ENCODE data around the gene BDH1.

Gene BDH1

DNA sequence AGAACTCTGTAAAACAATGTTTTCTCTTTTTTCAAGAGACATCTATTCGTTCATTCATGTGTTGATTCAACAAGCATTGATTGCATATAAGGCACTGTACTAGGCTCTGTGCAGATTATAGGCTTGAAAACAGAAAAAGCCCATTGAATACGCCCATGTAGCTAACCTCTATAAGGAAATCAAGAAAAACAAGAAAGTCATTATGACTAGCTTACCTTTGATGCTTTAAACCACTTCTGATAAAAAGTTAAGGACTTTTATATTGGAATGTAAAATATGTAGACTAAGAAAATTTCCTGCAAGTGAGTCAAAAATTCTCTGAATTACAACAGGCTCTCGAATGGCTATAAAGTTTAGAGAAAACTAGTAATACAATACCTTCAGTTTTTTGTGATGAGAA, 92.5 kb downstream of the BDH1 start:
- ChIA-PET CTCF (no interaction called here), POLR2A (no interaction called here)
- DNase-seq (ENCODE audit: extremely low spot score): no peak
- TF ChIP-seq, protein P1, sequence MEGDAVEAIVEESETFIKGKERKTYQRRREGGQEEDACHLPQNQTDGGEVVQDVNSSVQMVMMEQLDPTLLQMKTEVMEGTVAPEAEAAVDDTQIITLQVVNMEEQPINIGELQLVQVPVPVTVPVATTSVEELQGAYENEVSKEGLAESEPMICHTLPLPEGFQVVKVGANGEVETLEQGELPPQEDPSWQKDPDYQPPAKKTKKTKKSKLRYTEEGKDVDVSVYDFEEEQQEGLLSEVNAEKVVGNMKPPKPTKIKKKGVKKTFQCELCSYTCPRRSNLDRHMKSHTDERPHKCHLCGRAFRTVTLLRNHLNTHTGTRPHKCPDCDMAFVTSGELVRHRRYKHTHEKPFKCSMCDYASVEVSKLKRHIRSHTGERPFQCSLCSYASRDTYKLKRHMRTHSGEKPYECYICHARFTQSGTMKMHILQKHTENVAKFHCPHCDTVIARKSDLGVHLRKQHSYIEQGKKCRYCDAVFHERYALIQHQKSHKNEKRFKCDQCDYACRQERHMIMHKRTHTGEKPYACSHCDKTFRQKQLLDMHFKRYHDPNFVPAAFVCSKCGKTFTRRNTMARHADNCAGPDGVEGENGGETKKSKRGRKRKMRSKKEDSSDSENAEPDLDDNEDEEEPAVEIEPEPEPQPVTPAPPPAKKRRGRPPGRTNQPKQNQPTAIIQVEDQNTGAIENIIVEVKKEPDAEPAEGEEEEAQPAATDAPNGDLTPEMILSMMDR (IDR thresholded peaks at IDR 0.05; ENCODE audit: control extremely low read depth, extremely low read depth, low read depth, missing control alignments): no peak

DNA sequence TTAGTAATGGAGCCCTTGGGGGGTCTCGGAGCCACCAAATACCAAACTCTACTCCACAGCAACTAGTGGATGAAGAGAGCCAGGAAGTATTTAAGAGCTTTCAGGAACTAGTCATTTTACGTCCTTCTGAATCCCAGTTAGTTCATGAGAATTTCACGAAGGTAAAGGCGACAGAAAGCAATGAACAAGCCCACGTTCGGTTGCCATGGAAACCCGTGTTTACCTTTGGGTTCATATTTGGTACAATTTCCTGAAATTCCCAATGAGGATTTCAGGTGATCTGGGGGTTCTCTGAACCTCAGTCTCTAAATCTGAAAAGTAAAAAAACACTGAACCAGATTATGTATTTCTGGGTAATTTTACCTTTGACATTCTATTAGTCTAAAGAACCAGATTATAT, 93.0 kb downstream of the BDH1 start:
- CTCF ChIA-PET: no interaction called here

DNA sequence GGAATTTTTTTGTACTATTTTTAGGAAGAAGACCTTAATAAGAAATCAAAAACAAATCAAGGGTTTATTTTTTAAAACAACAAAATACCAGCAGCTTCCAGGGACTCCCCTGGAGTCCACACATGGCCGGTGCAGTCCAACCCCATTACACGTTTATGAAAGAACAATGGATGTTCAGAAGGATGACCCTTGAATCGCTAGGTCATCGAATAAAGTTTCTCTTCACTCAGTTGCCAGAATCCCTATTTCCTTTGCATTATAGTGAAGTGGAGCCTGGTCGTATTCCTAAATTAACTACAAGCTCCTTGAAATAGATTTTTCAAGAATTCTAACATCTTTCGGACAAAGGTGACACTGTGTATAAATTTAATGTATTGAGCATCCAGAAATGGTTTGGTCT, 95.1 kb downstream of the BDH1 start:
- CTCF ChIA-PET: no interaction called here

More for the DNA sequence above, 93.0 kb downstream of the BDH1 start:
- POLR2A ChIA-PET: no interaction called here
- TF ChIP-seq, protein P1 (IDR thresholded peaks at IDR 0.05; ENCODE audit: control extremely low read depth, extremely low read depth, low read depth, missing control alignments): no peak
- no peak for DNase-seq (ENCODE audit: extremely low spot score)

DNA sequence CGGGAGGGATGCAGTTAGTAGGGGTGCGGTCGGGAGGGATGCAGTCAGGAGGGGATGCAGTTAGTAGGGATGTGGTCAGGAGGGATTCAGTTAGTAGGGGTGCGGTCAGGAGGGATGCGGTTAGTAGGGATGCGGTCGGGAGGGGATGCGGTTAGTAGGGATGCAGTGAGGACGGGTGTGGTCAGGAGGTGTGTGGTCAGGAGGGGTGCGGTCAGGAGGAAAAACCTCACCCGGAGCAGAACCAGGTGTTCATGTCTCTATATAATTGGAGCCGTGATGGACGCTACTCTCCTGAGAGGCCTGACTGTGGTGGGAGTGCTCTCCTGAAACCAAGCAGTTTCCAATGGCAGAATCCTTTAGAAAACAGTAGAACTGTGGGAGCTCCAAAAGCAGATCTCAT, 95.8 kb downstream of the BDH1 start:
- TF ChIP-seq, protein P1 (IDR thresholded peaks at IDR 0.05; ENCODE audit: control extremely low read depth, extremely low read depth, low read depth, missing control alignments): no peak
- no peak for DNase-seq (ENCODE audit: extremely low spot score)
- CTCF ChIA-PET: no interaction called here
- POLR2A ChIA-PET: no interaction called here

More for the DNA sequence above, 95.1 kb downstream of the BDH1 start:
- POLR2A ChIA-PET: no interaction called here
- DNase-seq (ENCODE audit: extremely low spot score): no peak
- TF ChIP-seq, protein P1 (IDR thresholded peaks at IDR 0.05; ENCODE audit: control extremely low read depth, extremely low read depth, low read depth, missing control alignments): no peak

All from GM10248 (cell line).